MCF 10A (cell line): ENCODE data around the gene MRNIP. TPM values are rescaled to one million over a fixed set of nuclear protein-coding genes. Genes with fewer than 3 reads are reported as not detected.

Source experiments
- BruUV-seq: library from RNA; stranded (reverse); fragments of 400-500 nt; replicated peaks from 2 replicates; lab custom pipeline; 2021; lab: Mats Ljungman, UMichigan
- CTCF ChIA-PET: fragments of 300-600 bp; sonication (Branson Sonifier 250); formaldehyde crosslinking; extraction: SDS; loops from one replicate; lab custom pipeline; 2021; ENCODE audit warnings: antibody characterized with exemption, inconsistent platforms; lab: Yijun Ruan, JAX
- POLR2A ChIA-PET: fragments of 300-600, 350-650 bp; sonication (Branson Sonifier 250); formaldehyde crosslinking; extraction: SDS; loops from one replicate; lab custom pipeline; 2020; ENCODE audit warnings: antibody characterized with exemption, inconsistent platforms; lab: Yijun Ruan, JAX
- DNase-seq: peaks from one replicate; pipeline ENCODE4 v3.0.0-alpha.2; 2018; ENCODE audit not compliant: unreplicated experiment
- H3K27ac Mint-ChIP-seq: one replicate; pipeline ENCODE4 v1.8.0; 2022; ENCODE audit warnings: mild to moderate bottlenecking, low read depth, mixed read lengths; ENCODE audit not compliant: unreplicated experiment
- H3K27me3 Mint-ChIP-seq: one replicate; pipeline ENCODE4 v1.8.0; 2022; ENCODE audit warnings: mixed read lengths; ENCODE audit not compliant: insufficient read depth, unreplicated experiment
- H3K36me3 Mint-ChIP-seq: one replicate; pipeline ENCODE4 v1.8.0; 2022; ENCODE audit warnings: mild to moderate bottlenecking, moderate library complexity, mixed read lengths; ENCODE audit not compliant: insufficient read depth, unreplicated experiment
- H3K4me1 Mint-ChIP-seq: one replicate; pipeline ENCODE4 v1.8.0; 2022; ENCODE audit warnings: mixed read lengths; ENCODE audit not compliant: insufficient read depth, unreplicated experiment
- H3K4me3 Mint-ChIP-seq: one replicate; pipeline ENCODE4 v1.8.0; 2022; ENCODE audit warnings: mild to moderate bottlenecking, moderate library complexity, mixed read lengths; ENCODE audit not compliant: unreplicated experiment
- H3K9me3 Mint-ChIP-seq: one replicate; pipeline ENCODE4 v1.8.0; 2022; ENCODE audit warnings: mixed read lengths; ENCODE audit not compliant: unreplicated experiment
- intact Hi-C: fragments of 100-400 bp; cut with micrococcal nuclease; formaldehyde crosslinking; loops from 2 replicates; pipeline ENCODE4 v1.14.1; 2022
- total RNA-seq: library from RNA; stranded (reverse); gene quantifications from 2 replicates; pipeline ENCODE4 v1.2.3, GENCODE V29; 2022
- TF ChIP-seq, protein P1 (sequence below): fragments of 200-600 bp; IDR thresholded peaks from one replicate; pipeline ENCODE4 v1.8.0; 2022; ENCODE audit warnings: antibody characterized with exemption, mild to moderate bottlenecking; ENCODE audit not compliant: unreplicated experiment

MRNIP gene
- total RNA-seq, 1 experiment from 2014 or later, result 42.8 TPM

DNA sequence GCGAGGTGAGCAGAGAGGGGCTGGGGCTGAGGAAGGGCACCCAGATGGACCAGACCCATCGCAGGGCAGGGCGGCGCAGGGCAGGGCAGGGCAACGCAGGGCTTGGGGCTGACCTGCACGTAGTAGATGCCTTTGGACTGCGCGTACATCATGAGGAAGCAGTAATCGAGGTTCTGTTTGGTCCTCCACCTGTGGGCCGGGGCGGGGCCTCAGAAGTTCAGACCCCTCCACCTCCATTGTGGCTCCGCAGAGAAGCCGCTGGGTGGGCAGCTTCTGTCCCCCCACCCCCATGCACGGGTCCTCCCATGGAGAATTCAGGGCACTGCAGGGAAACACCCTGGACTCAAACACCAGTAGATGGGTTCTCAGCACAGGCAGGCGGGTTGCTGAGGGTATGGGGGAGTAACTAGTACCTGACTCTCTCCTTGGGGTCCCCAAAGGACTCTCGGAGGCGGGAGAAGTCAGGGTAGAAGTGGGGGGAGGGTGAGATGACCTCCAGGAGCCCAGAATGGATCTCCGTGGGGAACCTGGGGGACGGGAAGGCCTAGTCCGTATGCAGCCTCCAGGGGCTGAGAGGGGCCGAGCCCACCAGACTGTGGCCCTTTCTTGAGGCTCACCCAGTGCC is 58.4 kb downstream of the MRNIP start:
- CTCF ChIA-PET, result interaction anchor here (0.6 kb wide), 1 partner anchor 34 kb away, joined by 3 read pairs; no protein-coding TSS in a partner anchor
- TF ChIP-seq, protein P1, sequence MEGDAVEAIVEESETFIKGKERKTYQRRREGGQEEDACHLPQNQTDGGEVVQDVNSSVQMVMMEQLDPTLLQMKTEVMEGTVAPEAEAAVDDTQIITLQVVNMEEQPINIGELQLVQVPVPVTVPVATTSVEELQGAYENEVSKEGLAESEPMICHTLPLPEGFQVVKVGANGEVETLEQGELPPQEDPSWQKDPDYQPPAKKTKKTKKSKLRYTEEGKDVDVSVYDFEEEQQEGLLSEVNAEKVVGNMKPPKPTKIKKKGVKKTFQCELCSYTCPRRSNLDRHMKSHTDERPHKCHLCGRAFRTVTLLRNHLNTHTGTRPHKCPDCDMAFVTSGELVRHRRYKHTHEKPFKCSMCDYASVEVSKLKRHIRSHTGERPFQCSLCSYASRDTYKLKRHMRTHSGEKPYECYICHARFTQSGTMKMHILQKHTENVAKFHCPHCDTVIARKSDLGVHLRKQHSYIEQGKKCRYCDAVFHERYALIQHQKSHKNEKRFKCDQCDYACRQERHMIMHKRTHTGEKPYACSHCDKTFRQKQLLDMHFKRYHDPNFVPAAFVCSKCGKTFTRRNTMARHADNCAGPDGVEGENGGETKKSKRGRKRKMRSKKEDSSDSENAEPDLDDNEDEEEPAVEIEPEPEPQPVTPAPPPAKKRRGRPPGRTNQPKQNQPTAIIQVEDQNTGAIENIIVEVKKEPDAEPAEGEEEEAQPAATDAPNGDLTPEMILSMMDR, result no peak
- no peak for DNase-seq
- Mint-ChIP-seq H3K36me3 (peaks cover 55% of the 10 kb centered on the region), H3K4me1 (peaks cover 32% of the 10 kb centered on the region), H3K27me3 (no peaks in the 10 kb centered on the region), H3K4me3 (no peak overlapping the region), H3K27ac (no peak overlapping the region), H3K9me3 (no peaks in the 10 kb centered on the region)
- POLR2A ChIA-PET, result interaction anchor here (0.9 kb wide), 1 partner anchor 21 kb away, joined by 3 read pairs; the partner anchor contains the start of gene SQSTM1
- intact Hi-C loops, result no loop called here
- no TSS peak for BruUV-seq

DNA sequence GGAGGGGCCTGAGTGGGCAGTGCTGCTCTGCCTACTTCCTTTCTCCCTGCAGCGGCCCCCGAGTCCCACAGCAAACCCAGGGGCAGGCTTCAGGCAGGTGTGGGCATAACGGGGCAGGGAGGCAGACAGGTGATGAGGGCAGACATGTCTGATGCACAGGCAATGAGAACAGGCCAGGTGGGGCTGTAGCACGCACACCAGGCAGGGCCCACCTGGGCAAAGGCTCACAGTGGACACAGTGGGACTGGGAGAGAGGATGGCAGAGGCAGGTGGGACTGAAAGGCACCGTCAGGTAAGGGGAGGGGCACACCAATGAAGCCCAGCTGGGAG is 59.0 kb downstream of the MRNIP start:
- DNase-seq, result no peak
- ChIA-PET CTCF (no interaction called here), POLR2A (interaction anchor here (0.9 kb wide), 1 partner anchor 21 kb away, joined by 3 read pairs; the partner anchor contains the start of gene SQSTM1)
- no TSS peak for BruUV-seq
- no peaks in the 10 kb centered on the region for H3K27me3 Mint-ChIP-seq
- TF ChIP-seq, protein P1, result no peak
- H3K9me3 Mint-ChIP-seq, result no peaks in the 10 kb centered on the region
- intact Hi-C loops, result no loop called here
- no peak overlapping the region for H3K27ac Mint-ChIP-seq
- H3K36me3 Mint-ChIP-seq, result peaks cover 55% of the 10 kb centered on the region
- peaks cover 26% of the 10 kb centered on the region for H3K4me1 Mint-ChIP-seq
- no peak overlapping the region for H3K4me3 Mint-ChIP-seq

DNA sequence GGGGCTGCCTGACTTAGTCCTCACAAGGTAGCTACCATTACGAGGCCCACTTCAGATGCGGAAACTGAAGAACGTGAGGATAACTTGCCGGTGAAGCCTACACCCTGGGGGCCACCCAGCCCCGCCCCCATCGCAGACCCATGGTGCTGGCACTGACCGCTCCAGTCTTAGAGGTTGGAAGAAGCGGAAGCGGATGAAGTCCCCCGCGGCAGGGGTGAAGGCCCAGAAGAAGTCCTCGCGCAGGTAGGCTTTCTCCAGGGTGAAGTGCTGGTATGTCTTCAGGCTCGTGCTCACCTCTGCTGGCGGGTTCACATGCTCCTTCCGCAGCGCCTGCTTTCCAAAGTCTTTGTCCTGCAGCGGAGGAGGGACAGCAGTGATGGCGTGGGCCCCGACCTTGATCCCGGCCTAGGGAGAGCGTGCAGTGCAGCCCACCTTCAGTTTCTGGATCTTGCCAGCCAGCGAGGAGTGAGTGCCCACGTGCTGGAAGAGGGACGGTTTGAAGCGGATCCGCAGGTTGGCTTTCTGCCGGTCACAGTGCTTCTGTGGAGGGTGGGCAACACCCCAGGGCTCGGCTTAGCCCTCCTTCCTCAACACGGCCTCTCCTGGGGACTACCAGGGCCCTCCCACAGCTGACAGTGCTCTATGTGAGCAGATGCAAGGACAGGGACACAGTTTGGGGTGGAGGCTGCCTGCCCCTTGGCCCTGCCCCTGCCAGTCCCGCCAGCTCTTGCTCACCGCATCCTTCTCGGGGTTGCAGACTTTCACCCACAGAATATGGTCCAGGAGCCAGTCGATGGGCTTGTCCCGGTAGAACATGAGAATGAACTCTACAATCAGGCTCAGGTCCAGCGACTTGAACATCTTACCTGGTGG is 59.6 kb downstream of the MRNIP start:
- Mint-ChIP-seq H3K27me3 (no peaks in the 10 kb centered on the region), H3K27ac (no peak overlapping the region), H3K4me3 (no peak overlapping the region), H3K9me3 (no peaks in the 10 kb centered on the region), H3K4me1 (peaks cover 20% of the 10 kb centered on the region), H3K36me3 (peaks cover 52% of the 10 kb centered on the region)
- ChIA-PET CTCF (interaction anchor here (0.6 to 3.6 kb wide), 2 partner anchors 36 to 59 kb away, joined by 3 to 42 read pairs; no protein-coding TSS in a partner anchor), POLR2A (interaction anchor here (0.6 to 1.4 kb wide), 3 partner anchors 21 to 36 kb away, joined by 3 to 6 read pairs (median 4); partner anchors contain the start of gene SQSTM1)
- DNase-seq, result no peak
- BruUV-seq, result no TSS peak
- TF ChIP-seq, protein P1, result no peak
- intact Hi-C loops, result no loop called here
